Mucosa of stomach (tissue), 1 donor: ENCODE results near the gene FANCE.
"Not testable (repeated sequence)": the region's sequence is repeated elsewhere in the genome, so short reads cannot be mapped to it uniquely, and the experiment has no call there.

Source experiments
- H3K27me3 ChIP-seq: one replicate; pipeline ENCODE4 v1.7.0; 2013; ENCODE audit warnings: mild to moderate bottlenecking, low read length; ENCODE audit not compliant: control insufficient read depth, insufficient read depth
- H3K36me3 ChIP-seq: one replicate; pipeline ENCODE4 v1.7.0; 2013; ENCODE audit warnings: low read length; ENCODE audit not compliant: control insufficient read depth, insufficient read depth
- H3K4me1 ChIP-seq: one replicate; pipeline ENCODE4 v1.7.0; 2013; ENCODE audit warnings: mild to moderate bottlenecking, low read length; ENCODE audit not compliant: control insufficient read depth, insufficient read depth
- H3K4me3 ChIP-seq: one replicate; pipeline ENCODE4 v1.7.0; 2013; ENCODE audit warnings: low read length
- H3K9ac ChIP-seq: one replicate; pipeline ENCODE4 v1.7.0; 2013; ENCODE audit warnings: mild to moderate bottlenecking, low read length, moderate library complexity
- H3K9me3 ChIP-seq: one replicate; pipeline ENCODE4 v1.7.0; 2013; ENCODE audit warnings: mild to moderate bottlenecking, low read length, moderate library complexity; ENCODE audit not compliant: control insufficient read depth
- donor health status: Pancreatic carcinoma.

FANCE gene

GRCh38 chr6:35417979-35418661, 34.0 kb upstream of the FANCE start:
- H3K36me3 ChIP-seq, result peaks cover 2% of the 10 kb centered on the region
- H3K27me3 ChIP-seq, result no peaks in the 10 kb centered on the region
- H3K4me3 ChIP-seq, result no peak overlapping the region
- no peaks in the 10 kb centered on the region for H3K9me3 ChIP-seq
- peaks cover 12% of the 10 kb centered on the region for H3K4me1 ChIP-seq
- no peak overlapping the region for H3K9ac ChIP-seq

DNA sequence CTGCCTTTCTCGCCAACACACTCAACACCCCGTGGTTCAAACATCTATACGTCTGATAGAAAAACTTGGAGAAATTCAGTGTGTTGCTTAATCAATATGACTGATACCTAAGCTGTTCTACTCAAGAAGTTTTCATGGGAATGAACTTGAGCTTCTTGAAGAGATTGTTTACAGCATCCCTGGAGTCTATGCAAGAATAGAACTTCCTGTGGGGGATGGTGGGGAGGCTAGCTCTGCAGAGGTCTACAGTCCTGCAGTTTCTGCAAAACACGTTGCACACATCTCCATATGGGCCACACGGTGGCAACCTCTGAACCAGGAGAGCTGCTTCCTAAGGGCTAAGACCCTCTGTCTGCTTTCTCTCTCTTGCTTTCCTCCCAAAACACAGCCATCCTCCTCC, 32.7 kb upstream of the FANCE start:
- Histone ChIP-seq H3K4me1 (peaks cover 12% of the 10 kb centered on the region), H3K4me3 (no peak overlapping the region), H3K27me3 (no peaks in the 10 kb centered on the region), H3K36me3 (no peaks in the 10 kb centered on the region), H3K9ac (no peak overlapping the region), H3K9me3 (no peaks in the 10 kb centered on the region)

DNA sequence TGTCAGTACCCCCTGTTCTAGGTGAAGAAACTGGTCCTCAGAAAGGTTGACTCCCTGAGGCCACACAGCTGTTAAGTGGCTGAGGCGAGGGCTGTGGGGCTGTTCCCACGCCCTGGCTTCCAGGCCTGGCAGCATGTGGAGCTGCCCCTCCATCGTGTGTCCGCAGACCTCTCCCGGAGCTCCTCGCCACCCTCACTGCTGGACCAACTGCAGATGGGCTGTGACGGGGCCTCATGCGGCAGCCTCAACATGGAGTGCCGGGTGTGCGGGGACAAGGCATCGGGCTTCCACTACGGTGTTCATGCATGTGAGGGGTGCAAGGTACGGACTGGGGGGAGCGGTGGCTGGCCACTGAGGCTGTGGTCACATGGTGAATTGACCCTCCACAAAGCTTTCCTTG, 32.2 kb upstream of the FANCE start:
- no peaks in the 10 kb centered on the region for H3K27me3 ChIP-seq
- peaks cover 7% of the 10 kb centered on the region for H3K4me1 ChIP-seq
- H3K9me3 ChIP-seq, result no peaks in the 10 kb centered on the region
- no peak overlapping the region for H3K9ac ChIP-seq
- H3K4me3 ChIP-seq, result no peak overlapping the region
- H3K36me3 ChIP-seq, result no peaks in the 10 kb centered on the region

GRCh38 chr6:35425284-35425683, 26.9 kb upstream of the FANCE start:
- Histone ChIP-seq H3K4me1 (no peaks in the 10 kb centered on the region), H3K9me3 (peaks cover 8% of the 10 kb centered on the region), H3K27me3 (no peaks in the 10 kb centered on the region), H3K4me3 (no peak overlapping the region), H3K9ac (no peak overlapping the region), H3K36me3 (no peaks in the 10 kb centered on the region)

DNA sequence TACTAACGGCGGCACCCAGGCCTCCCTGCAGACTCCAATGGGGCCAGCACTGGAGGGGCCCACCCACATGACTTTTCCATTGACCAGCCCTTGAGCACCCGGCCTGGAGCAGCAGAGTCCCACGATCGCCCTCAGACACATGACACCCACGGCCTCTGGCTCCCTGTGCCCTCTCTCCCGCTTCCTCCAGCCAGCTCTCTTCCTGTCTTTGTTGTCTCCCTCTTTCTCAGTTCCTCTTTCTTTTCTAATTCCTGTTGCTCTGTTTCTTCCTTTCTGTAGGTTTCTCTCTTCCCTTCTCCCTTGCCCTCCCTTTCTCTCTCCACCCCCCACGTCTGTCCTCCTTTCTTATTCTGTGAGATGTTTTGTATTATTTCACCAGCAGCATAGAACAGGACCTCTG, 26.1 kb upstream of the FANCE start:
- no peaks in the 10 kb centered on the region for H3K4me1 ChIP-seq
- no peaks in the 10 kb centered on the region for H3K36me3 ChIP-seq
- H3K4me3 ChIP-seq, result no peak overlapping the region
- no peaks in the 10 kb centered on the region for H3K27me3 ChIP-seq
- H3K9me3 ChIP-seq, result peaks cover 8% of the 10 kb centered on the region
- no peak overlapping the region for H3K9ac ChIP-seq

DNA sequence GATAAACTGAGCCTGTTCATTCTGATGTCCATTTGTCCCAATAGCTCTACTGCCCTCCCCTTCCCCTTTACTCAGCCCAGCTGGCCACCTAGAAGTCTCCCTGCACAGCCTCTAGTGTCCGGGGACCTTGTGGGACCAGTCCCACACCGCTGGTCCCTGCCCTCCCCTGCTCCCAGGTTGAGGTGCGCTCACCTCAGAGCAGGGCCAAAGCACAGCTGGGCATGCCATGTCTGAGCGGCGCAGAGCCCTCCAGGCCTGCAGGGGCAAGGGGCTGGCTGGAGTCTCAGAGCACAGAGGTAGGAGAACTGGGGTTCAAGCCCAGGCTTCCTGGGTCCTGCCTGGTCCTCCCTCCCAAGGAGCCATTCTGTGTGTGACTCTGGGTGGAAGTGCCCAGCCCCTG, 24.7 kb upstream of the FANCE start:
- Histone ChIP-seq H3K9ac (no peak overlapping the region), H3K4me3 (no peak overlapping the region), H3K4me1 (no peaks in the 10 kb centered on the region), H3K9me3 (peaks cover 8% of the 10 kb centered on the region), H3K36me3 (no peaks in the 10 kb centered on the region), H3K27me3 (no peaks in the 10 kb centered on the region)

- Histone ChIP-seq H3K4me3 (no peak overlapping the region), H3K9ac (no peak overlapping the region), H3K27me3 (no peaks in the 10 kb centered on the region), H3K36me3 (no peaks in the 10 kb centered on the region), H3K4me1 (no peaks in the 10 kb centered on the region), H3K9me3 (peaks cover 8% of the 10 kb centered on the region)
Measured at GRCh38 chr6:35427851-35428321, 24.3 kb upstream of the FANCE start.

GRCh38 chr6:35428421-35429149, 23.6 kb upstream of the FANCE start:
- Histone ChIP-seq H3K9me3 (peaks cover 8% of the 10 kb centered on the region), H3K4me1 (no peaks in the 10 kb centered on the region), H3K27me3 (no peaks in the 10 kb centered on the region), H3K9ac (no peak overlapping the region), H3K36me3 (no peaks in the 10 kb centered on the region), H3K4me3 (no peak overlapping the region)

DNA sequence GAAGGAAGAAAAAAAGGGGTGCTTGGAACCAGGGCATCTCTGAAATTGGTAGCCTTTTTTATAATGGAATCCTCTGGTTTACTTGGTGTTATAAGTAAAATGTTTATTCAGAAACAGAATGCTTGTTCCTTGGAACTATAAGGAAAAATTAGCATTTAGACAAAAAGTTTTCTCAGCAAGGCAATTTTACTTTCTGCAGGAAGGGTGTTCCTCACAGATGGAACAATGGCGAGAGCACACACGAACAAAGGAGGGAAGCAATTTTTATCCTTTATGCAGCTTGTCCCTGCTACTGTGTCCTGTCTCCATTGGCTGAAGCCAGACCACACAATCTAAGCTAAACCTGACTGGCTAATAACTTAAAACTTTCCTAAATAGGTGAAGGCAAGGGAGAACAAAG, 22.7 kb upstream of the FANCE start:
- H3K4me1 ChIP-seq, result no peaks in the 10 kb centered on the region
- no peaks in the 10 kb centered on the region for H3K36me3 ChIP-seq
- no peaks in the 10 kb centered on the region for H3K27me3 ChIP-seq
- peaks cover 8% of the 10 kb centered on the region for H3K9me3 ChIP-seq
- no peak overlapping the region for H3K9ac ChIP-seq
- H3K4me3 ChIP-seq, result no peak overlapping the region

GRCh38 chr6:35432291-35432690, 19.8 kb upstream of the FANCE start:
- Histone ChIP-seq H3K36me3 (no peaks in the 10 kb centered on the region), H3K4me3 (no peak overlapping the region), H3K27me3 (peaks cover 3% of the 10 kb centered on the region), H3K9me3 (peaks cover 8% of the 10 kb centered on the region), H3K9ac (no peak overlapping the region), H3K4me1 (no peaks in the 10 kb centered on the region)

GRCh38 chr6:35432702-35433101, 19.4 kb upstream of the FANCE start:
- not testable (repeated sequence) for H3K4me3 ChIP-seq, H3K9me3 ChIP-seq

DNA sequence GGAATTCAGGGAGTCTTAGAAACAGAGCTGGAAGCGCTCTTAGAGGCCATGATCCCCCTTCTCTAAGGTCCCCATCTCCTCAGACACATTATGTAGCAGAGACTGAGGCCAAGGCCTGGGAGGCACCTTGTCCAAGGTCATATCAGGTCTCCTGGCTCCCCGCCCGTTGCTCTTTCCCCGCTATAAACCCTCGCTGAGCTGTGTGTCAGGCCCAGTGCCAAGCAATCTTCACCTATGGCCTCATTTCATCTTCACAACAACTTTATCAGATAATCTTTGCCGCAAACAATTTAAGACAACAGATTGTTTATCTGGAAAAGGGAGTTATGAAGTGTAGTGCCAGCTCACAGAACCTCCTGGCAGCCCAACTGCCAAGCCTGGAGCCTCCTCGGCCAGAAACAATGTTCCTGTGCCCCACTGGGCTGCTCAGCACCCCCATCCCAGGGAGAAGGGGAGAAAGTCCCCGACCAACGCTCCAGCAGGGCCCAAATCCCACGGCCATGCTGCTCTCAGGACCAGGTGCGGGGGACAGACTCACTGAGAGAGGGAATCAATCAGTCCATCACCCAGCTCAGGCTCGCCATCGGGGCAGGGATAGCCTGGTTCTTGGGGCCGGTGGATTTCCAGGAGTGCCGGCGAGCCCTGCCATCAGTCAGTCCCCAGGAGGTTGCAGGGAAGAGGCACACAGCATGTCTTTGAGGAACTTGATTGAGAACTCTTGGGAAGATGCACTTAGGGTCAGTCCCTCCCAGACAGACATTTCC, 16.9 kb upstream of the FANCE start:
- Histone ChIP-seq H3K27me3 (peaks cover 3% of the 10 kb centered on the region), H3K4me1 (no peaks in the 10 kb centered on the region), H3K4me3 (no peak overlapping the region), H3K36me3 (no peaks in the 10 kb centered on the region), H3K9me3 (no peaks in the 10 kb centered on the region), H3K9ac (no peak overlapping the region)

More at GRCh38 chr6:35432702-35433101, 19.4 kb upstream of the FANCE start:
- not testable (repeated sequence) for H3K36me3 ChIP-seq, H3K27me3 ChIP-seq, H3K4me1 ChIP-seq, H3K9ac ChIP-seq
